Neural progenitor cell (in vitro differentiated cells): Measurements from ENCODE around the gene SACS. TPM values are rescaled to one million over a fixed set of nuclear protein-coding genes. Genes with fewer than 3 reads are reported as not detected.
A peak's percentile ranks its signal among the peaks of the same experiment; 100 is the strongest.

ENCODE experiments used
- DNase-seq: peaks from one replicate; pipeline ENCODE4 v3.0.0-alpha.2; 2016; ENCODE audit warnings: low spot score
- H2AFZ ChIP-seq: fragments of 200-600 bp; sonication (generic); replicated peaks from 2 replicates; pipeline ENCODE4 v1.6.1; 2016; ENCODE audit warnings: antibody characterized with exemption
- H3F3A ChIP-seq: fragments of 200-600 bp; sonication (generic); 2 replicates; pipeline ENCODE4 v1.6.1; 2016; ENCODE audit warnings: antibody characterized with exemption, low read depth
- H3K27ac ChIP-seq: fragments of 200-600 bp; sonication (generic); 2 replicates; pipeline ENCODE4 v1.5.1; 2016; ENCODE audit warnings: mild to moderate bottlenecking
- H3K27me3 ChIP-seq: fragments of 200-600 bp; sonication (generic); 2 replicates; pipeline ENCODE4 v1.6.1; 2016; ENCODE audit warnings: mild to moderate bottlenecking, moderate library complexity
- H3K36me3 ChIP-seq: fragments of 200-600 bp; sonication (generic); 2 replicates; pipeline ENCODE4 v1.5.1; 2016
- H3K4me1 ChIP-seq: fragments of 200-600 bp; sonication (generic); 2 replicates; pipeline ENCODE4 v1.6.1; 2016; ENCODE audit warnings: mixed run types
- H3K4me2 ChIP-seq: fragments of 200-600 bp; sonication (generic); 2 replicates; pipeline ENCODE4 v1.6.1; 2016
- H3K4me3 ChIP-seq: fragments of 200-600 bp; sonication (generic); 2 replicates; pipeline ENCODE4 v1.5.1; 2016
- H3K79me2 ChIP-seq: fragments of 200-600 bp; sonication (generic); 2 replicates; pipeline ENCODE4 v1.6.1; 2016; ENCODE audit warnings: low read depth
- H3K9ac ChIP-seq: fragments of 200-600 bp; sonication (generic); 2 replicates; pipeline ENCODE4 v1.6.1; 2016
- H3K9me3 ChIP-seq: fragments of 200-600 bp; sonication (generic); 2 replicates; pipeline ENCODE4 v1.5.1; 2016; ENCODE audit warnings: low read depth
- H4K20me1 ChIP-seq: fragments of 200-600 bp; sonication (generic); 2 replicates; pipeline ENCODE4 v1.6.1; 2016; ENCODE audit warnings: low read depth
- H3K27ac Mint-ChIP-seq: 3 replicates; pipeline ENCODE4 v1.8.0; 2021; ENCODE audit warnings: mixed read lengths
- H3K27me3 Mint-ChIP-seq: 2 replicates; pipeline ENCODE4 v1.8.0; 2022; ENCODE audit warnings: low read depth, mild to moderate bottlenecking, inconsistent platforms, moderate library complexity, mixed read lengths; ENCODE audit not compliant: insufficient read depth
- H3K36me3 Mint-ChIP-seq: 3 replicates; pipeline ENCODE4 v1.8.0; 2021; ENCODE audit warnings: mixed read lengths
- H3K4me1 Mint-ChIP-seq: 3 replicates; pipeline ENCODE4 v1.8.0; 2021; ENCODE audit warnings: mixed read lengths
- H3K4me3 Mint-ChIP-seq: 3 replicates; pipeline ENCODE4 v1.8.0; 2021; ENCODE audit warnings: mild to moderate bottlenecking, moderate library complexity, mixed read lengths
- H3K9me3 Mint-ChIP-seq: 3 replicates; pipeline ENCODE4 v1.8.0; 2020; ENCODE audit warnings: mixed read lengths
- EZH2 ChIP-seq: fragments of 200-600 bp; sonication (generic); IDR thresholded peaks from 2 replicates; pipeline ENCODE4 v1.6.1; 2017; ENCODE audit warnings: antibody characterized with exemption, mild to moderate bottlenecking, moderate library complexity
- EZH2phosphoT487 ChIP-seq: fragments of 200-600 bp; sonication (generic); IDR thresholded peaks from 2 replicates; pipeline ENCODE4 v1.6.1; 2017; ENCODE audit warnings: antibody characterized with exemption
- total RNA-seq: library from RNA; depleted of rRNA; stranded (reverse); fragments of >200 nt; gene quantifications from 2 replicates; pipeline ENCODE4 v1.2.3, GENCODE V29; 2015; ENCODE audit warnings: low replicate concordance
- TF ChIP-seq, protein P1 (sequence below): fragments of 200-600 bp; sonication (generic); IDR thresholded peaks from 2 replicates; pipeline ENCODE4 v1.5.1; 2017; ENCODE audit warnings: antibody characterized with exemption, mild to moderate bottlenecking

Gene SACS
- total RNA-seq, 1 donor from 2014 or later = 77.7 TPM

DNA sequence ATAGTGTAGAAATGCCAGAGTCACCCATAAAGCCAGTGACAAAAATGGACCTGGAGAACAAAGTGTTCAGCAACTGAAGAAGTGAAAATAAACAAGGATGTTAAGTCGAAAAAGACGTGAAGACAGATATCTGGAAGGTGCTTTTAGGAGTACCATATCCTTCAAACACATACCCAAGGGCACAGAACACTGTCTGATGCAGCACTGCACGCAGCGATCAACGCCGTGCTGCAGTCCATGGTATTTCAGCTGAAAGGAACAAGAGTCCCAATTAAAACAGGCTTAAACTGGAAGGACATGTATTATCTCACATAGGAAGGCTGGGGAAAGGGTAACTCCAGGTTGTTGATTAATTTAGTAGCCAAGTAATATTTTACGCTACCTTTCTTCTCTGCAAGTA is 144.5 kb downstream of the SACS start:
- Histone ChIP-seq H3K9me3 (no peaks in the 10 kb centered on the region), H3K27ac (no peak overlapping the region), H3K79me2 (no peaks in the 10 kb centered on the region), H4K20me1 (no peaks in the 10 kb centered on the region), H3K4me3 (no peak overlapping the region), H3K27me3 (no peaks in the 10 kb centered on the region), H2AFZ (no peak overlapping the region), H3K4me2 (no peak overlapping the region), H3F3A (no peaks in the 10 kb centered on the region), H3K4me1 (peaks cover 6% of the 10 kb centered on the region), H3K36me3 (no peaks in the 10 kb centered on the region), H3K9ac (no peak overlapping the region)
- no peak overlapping the region for H3K27ac Mint-ChIP-seq
- no peaks in the 10 kb centered on the region for H3K4me1 Mint-ChIP-seq
- peak; percentile 6 for DNase-seq
- H3K4me3 Mint-ChIP-seq = no peak overlapping the region
- no peaks in the 10 kb centered on the region for H3K27me3 Mint-ChIP-seq
- no peaks in the 10 kb centered on the region for H3K9me3 Mint-ChIP-seq
- H3K36me3 Mint-ChIP-seq = no peaks in the 10 kb centered on the region
- TF ChIP-seq, protein P1, sequence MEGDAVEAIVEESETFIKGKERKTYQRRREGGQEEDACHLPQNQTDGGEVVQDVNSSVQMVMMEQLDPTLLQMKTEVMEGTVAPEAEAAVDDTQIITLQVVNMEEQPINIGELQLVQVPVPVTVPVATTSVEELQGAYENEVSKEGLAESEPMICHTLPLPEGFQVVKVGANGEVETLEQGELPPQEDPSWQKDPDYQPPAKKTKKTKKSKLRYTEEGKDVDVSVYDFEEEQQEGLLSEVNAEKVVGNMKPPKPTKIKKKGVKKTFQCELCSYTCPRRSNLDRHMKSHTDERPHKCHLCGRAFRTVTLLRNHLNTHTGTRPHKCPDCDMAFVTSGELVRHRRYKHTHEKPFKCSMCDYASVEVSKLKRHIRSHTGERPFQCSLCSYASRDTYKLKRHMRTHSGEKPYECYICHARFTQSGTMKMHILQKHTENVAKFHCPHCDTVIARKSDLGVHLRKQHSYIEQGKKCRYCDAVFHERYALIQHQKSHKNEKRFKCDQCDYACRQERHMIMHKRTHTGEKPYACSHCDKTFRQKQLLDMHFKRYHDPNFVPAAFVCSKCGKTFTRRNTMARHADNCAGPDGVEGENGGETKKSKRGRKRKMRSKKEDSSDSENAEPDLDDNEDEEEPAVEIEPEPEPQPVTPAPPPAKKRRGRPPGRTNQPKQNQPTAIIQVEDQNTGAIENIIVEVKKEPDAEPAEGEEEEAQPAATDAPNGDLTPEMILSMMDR = no peak
- TF ChIP-seq EZH2 (no peak), EZH2phosphoT487 (no peak)

DNA sequence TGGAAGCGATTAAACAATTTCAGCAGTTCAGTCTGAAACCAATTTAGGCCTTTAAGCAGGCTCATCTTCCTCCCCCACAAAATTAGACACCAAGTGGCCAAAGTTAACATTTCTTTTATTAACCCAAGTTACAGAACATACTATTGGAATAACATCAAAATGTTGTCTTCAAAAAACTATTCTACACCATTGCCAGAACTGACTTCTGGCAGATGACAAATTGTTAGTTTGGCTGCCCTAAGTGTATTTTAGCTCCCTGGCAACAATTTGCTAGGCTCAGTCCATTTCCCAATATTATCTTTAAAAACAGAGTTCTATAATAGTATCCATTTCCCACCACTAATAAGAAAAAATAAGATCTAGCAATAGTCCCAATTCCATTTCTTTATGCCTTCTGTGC is 144.9 kb downstream of the SACS start:
- Histone ChIP-seq H2AFZ (no peak overlapping the region), H3K4me3 (no peak overlapping the region), H3K4me1 (peaks cover 6% of the 10 kb centered on the region), H3K36me3 (no peaks in the 10 kb centered on the region), H3K27me3 (no peaks in the 10 kb centered on the region), H3K27ac (no peak overlapping the region), H3K9ac (no peak overlapping the region), H3K79me2 (no peaks in the 10 kb centered on the region), H4K20me1 (no peaks in the 10 kb centered on the region), H3F3A (no peaks in the 10 kb centered on the region), H3K9me3 (no peaks in the 10 kb centered on the region), H3K4me2 (no peak overlapping the region)
- Mint-ChIP-seq H3K9me3 (no peaks in the 10 kb centered on the region), H3K27ac (no peak overlapping the region), H3K36me3 (no peaks in the 10 kb centered on the region), H3K4me3 (no peak overlapping the region), H3K27me3 (no peaks in the 10 kb centered on the region), H3K4me1 (no peaks in the 10 kb centered on the region)
- TF ChIP-seq EZH2phosphoT487 = no peak
- TF ChIP-seq EZH2 = no peak
- TF ChIP-seq, protein P1 = no peak
- DNase-seq = no peak

DNA sequence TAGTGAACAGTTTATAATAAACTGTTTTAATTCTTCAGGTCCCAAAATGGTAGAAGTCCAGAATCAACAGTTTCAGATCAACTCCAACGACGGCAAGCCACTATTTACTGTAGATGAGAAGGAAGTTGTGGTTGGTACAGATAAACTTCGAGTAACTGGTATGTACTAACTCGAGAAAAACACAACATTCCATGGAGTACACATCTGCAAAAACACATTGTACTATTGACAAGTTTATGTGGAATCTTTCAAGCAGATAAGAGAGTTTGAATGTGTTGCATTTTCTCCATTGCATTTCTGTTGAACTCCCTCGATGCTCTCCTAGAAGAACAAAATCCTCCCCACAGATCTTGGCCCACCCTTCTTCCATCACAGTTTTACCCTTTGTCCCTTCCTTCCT is 154.2 kb downstream of the SACS start:
- Mint-ChIP-seq H3K27ac (no peak overlapping the region), H3K4me3 (no peak overlapping the region), H3K9me3 (peaks cover 2% of the 10 kb centered on the region), H3K36me3 (no peaks in the 10 kb centered on the region), H3K27me3 (peaks cover 3% of the 10 kb centered on the region), H3K4me1 (no peaks in the 10 kb centered on the region)
- TF ChIP-seq, protein P1 = no peak
- TF ChIP-seq EZH2 (no peak), EZH2phosphoT487 (no peak)
- no peaks in the 10 kb centered on the region for H3F3A ChIP-seq
- no peaks in the 10 kb centered on the region for H3K4me1 ChIP-seq
- no peak overlapping the region for H3K27ac ChIP-seq
- H3K79me2 ChIP-seq = no peaks in the 10 kb centered on the region
- H4K20me1 ChIP-seq = no peaks in the 10 kb centered on the region
- H3K36me3 ChIP-seq = no peaks in the 10 kb centered on the region
- DNase-seq = no peak
- H3K27me3 ChIP-seq = no peaks in the 10 kb centered on the region
- H3K4me2 ChIP-seq = no peak overlapping the region
- no peak overlapping the region for H3K9ac ChIP-seq
- no peak overlapping the region for H3K4me3 ChIP-seq
- no peaks in the 10 kb centered on the region for H3K9me3 ChIP-seq
- H2AFZ ChIP-seq = no peak overlapping the region

Other genes starting within 250 kb of the SACS start
- 21.4 and 31.7 TPM in 2 replicates for gene TNFRSF19, start 136.7 kb upstream of the SACS start, total RNA-seq